ENCODE measurements around the gene CAMK2D. TPM values are rescaled to one million over a fixed set of nuclear protein-coding genes. Genes with fewer than 3 reads are reported as not detected.

The CAMK2D gene
- total and polyA plus RNA-seq, 2 experiments from 2014 or later, result 4.9 to 14.6 TPM

DNA sequence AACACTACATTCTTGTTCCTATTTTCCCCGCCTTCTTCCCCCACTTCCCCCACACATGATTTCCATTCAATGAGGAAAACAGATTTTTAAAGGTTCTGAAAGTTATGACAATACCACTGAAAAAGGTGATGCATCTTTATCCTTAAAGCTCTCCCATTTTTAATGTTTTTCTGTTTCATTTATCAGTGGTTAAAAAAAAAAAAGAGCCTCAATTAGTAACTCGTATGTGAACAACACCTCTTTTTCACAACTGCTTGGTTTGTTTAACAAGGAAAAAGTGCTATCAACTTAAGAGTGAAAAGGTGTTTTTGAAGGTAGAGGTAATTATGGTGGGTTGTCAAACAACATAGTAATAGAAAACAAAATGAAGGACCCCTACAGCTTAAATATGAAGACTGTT is 8.2 kb upstream of the CAMK2D start (continued):
- TF ChIP-seq, protein P1, sequence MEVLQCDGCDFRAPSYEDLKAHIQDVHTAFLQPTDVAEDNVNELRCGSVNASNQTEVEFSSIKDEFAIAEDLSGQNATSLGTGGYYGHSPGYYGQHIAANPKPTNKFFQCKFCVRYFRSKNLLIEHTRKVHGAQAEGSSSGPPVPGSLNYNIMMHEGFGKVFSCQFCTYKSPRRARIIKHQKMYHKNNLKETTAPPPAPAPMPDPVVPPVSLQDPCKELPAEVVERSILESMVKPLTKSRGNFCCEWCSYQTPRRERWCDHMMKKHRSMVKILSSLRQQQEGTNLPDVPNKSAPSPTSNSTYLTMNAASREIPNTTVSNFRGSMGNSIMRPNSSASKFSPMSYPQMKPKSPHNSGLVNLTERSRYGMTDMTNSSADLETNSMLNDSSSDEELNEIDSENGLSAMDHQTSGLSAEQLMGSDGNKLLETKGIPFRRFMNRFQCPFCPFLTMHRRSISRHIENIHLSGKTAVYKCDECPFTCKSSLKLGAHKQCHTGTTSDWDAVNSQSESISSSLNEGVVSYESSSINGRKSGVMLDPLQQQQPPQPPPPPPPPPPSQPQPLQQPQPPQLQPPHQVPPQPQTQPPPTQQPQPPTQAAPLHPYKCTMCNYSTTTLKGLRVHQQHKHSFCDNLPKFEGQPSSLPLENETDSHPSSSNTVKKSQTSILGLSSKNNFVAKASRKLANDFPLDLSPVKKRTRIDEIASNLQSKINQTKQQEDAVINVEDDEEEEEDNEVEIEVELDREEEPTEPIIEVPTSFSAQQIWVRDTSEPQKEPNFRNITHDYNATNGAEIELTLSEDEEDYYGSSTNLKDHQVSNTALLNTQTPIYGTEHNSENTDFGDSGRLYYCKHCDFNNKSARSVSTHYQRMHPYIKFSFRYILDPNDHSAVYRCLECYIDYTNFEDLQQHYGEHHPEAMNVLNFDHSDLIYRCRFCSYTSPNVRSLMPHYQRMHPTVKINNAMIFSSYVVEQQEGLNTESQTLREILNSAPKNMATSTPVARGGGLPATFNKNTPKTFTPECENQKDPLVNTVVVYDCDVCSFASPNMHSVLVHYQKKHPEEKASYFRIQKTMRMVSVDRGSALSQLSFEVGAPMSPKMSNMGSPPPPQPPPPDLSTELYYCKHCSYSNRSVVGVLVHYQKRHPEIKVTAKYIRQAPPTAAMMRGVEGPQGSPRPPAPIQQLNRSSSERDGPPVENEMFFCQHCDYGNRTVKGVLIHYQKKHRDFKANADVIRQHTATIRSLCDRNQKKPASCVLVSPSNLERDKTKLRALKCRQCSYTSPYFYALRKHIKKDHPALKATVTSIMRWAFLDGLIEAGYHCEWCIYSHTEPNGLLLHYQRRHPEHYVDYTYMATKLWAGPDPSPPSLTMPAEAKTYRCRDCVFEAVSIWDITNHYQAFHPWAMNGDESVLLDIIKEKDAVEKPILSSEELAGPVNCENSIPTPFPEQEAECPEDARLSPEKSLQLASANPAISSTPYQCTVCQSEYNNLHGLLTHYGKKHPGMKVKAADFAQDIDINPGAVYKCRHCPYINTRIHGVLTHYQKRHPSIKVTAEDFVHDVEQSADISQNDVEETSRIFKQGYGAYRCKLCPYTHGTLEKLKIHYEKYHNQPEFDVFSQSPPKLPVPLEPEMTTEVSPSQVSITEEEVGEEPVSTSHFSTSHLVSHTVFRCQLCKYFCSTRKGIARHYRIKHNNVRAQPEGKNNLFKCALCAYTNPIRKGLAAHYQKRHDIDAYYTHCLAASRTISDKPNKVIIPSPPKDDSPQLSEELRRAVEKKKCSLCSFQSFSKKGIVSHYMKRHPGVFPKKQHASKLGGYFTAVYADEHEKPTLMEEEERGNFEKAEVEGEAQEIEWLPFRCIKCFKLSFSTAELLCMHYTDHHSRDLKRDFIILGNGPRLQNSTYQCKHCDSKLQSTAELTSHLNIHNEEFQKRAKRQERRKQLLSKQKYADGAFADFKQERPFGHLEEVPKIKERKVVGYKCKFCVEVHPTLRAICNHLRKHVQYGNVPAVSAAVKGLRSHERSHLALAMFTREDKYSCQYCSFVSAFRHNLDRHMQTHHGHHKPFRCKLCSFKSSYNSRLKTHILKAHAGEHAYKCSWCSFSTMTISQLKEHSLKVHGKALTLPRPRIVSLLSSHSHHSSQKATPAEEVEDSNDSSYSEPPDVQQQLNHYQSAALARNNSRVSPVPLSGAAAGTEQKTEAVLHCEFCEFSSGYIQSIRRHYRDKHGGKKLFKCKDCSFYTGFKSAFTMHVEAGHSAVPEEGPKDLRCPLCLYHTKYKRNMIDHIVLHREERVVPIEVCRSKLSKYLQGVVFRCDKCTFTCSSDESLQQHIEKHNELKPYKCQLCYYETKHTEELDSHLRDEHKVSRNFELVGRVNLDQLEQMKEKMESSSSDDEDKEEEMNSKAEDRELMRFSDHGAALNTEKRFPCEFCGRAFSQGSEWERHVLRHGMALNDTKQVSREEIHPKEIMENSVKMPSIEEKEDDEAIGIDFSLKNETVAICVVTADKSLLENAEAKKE (CRISPR knock-in tag; IDR thresholded peaks at IDR 0.05), result no peak
- no peak for TF ChIP-seq EZH2 (IDR thresholded peaks at IDR 0.05; ENCODE audit: low read depth, unreplicated experiment)
- TF ChIP-seq, protein P2, sequence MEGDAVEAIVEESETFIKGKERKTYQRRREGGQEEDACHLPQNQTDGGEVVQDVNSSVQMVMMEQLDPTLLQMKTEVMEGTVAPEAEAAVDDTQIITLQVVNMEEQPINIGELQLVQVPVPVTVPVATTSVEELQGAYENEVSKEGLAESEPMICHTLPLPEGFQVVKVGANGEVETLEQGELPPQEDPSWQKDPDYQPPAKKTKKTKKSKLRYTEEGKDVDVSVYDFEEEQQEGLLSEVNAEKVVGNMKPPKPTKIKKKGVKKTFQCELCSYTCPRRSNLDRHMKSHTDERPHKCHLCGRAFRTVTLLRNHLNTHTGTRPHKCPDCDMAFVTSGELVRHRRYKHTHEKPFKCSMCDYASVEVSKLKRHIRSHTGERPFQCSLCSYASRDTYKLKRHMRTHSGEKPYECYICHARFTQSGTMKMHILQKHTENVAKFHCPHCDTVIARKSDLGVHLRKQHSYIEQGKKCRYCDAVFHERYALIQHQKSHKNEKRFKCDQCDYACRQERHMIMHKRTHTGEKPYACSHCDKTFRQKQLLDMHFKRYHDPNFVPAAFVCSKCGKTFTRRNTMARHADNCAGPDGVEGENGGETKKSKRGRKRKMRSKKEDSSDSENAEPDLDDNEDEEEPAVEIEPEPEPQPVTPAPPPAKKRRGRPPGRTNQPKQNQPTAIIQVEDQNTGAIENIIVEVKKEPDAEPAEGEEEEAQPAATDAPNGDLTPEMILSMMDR (conservative IDR thresholded peaks at IDR 0.05; ENCODE audit: low read depth in 2 of 2), result no peak
- no peak for TF ChIP-seq ZNF331 (CRISPR knock-in tag; IDR thresholded peaks at IDR 0.05; ENCODE audit: low read depth)
- no peak for TF ChIP-seq POLR2AphosphoS5 (IDR thresholded peaks at IDR 0.05; ENCODE audit: low read depth)
- TF ChIP-seq STAT1 (IDR thresholded peaks at IDR 0.05; ENCODE audit: unreplicated experiment), result no peak
- TF ChIP-seq ZNF114 (CRISPR knock-in tag; IDR thresholded peaks at IDR 0.05), result no peak
- TF ChIP-seq JUNB (IDR thresholded peaks at IDR 0.05; ENCODE audit: unreplicated experiment), result no peak
- TF ChIP-seq, protein P3, sequence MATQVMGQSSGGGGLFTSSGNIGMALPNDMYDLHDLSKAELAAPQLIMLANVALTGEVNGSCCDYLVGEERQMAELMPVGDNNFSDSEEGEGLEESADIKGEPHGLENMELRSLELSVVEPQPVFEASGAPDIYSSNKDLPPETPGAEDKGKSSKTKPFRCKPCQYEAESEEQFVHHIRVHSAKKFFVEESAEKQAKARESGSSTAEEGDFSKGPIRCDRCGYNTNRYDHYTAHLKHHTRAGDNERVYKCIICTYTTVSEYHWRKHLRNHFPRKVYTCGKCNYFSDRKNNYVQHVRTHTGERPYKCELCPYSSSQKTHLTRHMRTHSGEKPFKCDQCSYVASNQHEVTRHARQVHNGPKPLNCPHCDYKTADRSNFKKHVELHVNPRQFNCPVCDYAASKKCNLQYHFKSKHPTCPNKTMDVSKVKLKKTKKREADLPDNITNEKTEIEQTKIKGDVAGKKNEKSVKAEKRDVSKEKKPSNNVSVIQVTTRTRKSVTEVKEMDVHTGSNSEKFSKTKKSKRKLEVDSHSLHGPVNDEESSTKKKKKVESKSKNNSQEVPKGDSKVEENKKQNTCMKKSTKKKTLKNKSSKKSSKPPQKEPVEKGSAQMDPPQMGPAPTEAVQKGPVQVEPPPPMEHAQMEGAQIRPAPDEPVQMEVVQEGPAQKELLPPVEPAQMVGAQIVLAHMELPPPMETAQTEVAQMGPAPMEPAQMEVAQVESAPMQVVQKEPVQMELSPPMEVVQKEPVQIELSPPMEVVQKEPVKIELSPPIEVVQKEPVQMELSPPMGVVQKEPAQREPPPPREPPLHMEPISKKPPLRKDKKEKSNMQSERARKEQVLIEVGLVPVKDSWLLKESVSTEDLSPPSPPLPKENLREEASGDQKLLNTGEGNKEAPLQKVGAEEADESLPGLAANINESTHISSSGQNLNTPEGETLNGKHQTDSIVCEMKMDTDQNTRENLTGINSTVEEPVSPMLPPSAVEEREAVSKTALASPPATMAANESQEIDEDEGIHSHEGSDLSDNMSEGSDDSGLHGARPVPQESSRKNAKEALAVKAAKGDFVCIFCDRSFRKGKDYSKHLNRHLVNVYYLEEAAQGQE (IDR thresholded peaks at IDR 0.05; ENCODE audit: unreplicated experiment), result no peak
- TF ChIP-seq NANOG (IDR thresholded peaks at IDR 0.05; ENCODE audit: borderline replicate concordance), result no peak
- TF ChIP-seq CREB1 (CRISPR knock-in tag; IDR thresholded peaks at IDR 0.05; ENCODE audit: low read depth), result no peak
